Tibial nerve (tissue), 3 donors: ENCODE results near the gene RNF141.
A peak's percentile ranks its signal among the peaks of the same experiment; 100 is the strongest.

Source experiments
- POLR2A ChIP-seq, 2 donors: fragments of 450-650 bp; IDR thresholded peaks; one replicate each; pipeline ENCODE4 v1.6.1; 2017; ENCODE audit warnings: antibody characterized with exemption in 2 of 2, mild to moderate bottlenecking in 2 of 2, moderate library complexity in 2 of 2
- TF ChIP-seq, protein P1 (sequence below), 5 experiments: fragments of 200-600 bp in 3 of 5; fragments of 450-650 bp in 2 of 5; sonication (generic) in 3 of 5; IDR thresholded peaks; one replicate each; pipeline ENCODE4 v1.5.1; 2016 to 2019; ENCODE audit warnings: antibody characterized with exemption in 5 of 5, mild to moderate bottlenecking in 3 of 5, moderate library complexity in 2 of 5

DNA sequence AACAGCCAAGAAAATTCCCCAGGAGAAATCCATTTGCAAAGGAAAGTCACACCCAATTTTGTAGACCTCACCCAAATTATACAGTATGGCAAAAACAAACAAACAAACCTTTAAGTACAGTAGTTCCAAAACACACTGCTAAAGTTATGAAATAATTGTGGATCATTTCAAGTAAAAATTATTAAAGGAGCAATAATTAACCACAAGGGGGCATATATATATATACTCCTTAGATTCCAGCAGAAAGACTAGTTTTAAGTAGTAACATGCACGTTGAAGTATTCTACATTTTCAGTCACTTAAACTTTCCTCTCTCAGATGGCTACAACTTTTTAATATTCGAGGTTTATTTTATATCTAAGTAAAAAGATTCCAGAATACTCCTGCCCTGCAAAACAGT is 26.8 kb downstream of the RNF141 start:
- TF ChIP-seq, protein P1, sequence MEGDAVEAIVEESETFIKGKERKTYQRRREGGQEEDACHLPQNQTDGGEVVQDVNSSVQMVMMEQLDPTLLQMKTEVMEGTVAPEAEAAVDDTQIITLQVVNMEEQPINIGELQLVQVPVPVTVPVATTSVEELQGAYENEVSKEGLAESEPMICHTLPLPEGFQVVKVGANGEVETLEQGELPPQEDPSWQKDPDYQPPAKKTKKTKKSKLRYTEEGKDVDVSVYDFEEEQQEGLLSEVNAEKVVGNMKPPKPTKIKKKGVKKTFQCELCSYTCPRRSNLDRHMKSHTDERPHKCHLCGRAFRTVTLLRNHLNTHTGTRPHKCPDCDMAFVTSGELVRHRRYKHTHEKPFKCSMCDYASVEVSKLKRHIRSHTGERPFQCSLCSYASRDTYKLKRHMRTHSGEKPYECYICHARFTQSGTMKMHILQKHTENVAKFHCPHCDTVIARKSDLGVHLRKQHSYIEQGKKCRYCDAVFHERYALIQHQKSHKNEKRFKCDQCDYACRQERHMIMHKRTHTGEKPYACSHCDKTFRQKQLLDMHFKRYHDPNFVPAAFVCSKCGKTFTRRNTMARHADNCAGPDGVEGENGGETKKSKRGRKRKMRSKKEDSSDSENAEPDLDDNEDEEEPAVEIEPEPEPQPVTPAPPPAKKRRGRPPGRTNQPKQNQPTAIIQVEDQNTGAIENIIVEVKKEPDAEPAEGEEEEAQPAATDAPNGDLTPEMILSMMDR (IDR thresholded peaks at IDR 0.05), result peak in 4 of 5 experiments; percentile 13 to 33 (median 19)
- no peak for TF ChIP-seq POLR2A (IDR thresholded peaks at IDR 0.05)
